GM21786 (cell line): ENCODE results near the gene RAB3GAP2.
"Not testable (repeated sequence)": the region's sequence is repeated elsewhere in the genome, so short reads cannot be mapped to it uniquely, and the experiment has no call there.

Experiments used
- ATAC-seq: cut with Tn5 transposase; IDR thresholded peaks from one replicate; pipeline ENCODE4 v1.9.1; 2021; ENCODE audit not compliant: unreplicated experiment

Gene RAB3GAP2, protein sequence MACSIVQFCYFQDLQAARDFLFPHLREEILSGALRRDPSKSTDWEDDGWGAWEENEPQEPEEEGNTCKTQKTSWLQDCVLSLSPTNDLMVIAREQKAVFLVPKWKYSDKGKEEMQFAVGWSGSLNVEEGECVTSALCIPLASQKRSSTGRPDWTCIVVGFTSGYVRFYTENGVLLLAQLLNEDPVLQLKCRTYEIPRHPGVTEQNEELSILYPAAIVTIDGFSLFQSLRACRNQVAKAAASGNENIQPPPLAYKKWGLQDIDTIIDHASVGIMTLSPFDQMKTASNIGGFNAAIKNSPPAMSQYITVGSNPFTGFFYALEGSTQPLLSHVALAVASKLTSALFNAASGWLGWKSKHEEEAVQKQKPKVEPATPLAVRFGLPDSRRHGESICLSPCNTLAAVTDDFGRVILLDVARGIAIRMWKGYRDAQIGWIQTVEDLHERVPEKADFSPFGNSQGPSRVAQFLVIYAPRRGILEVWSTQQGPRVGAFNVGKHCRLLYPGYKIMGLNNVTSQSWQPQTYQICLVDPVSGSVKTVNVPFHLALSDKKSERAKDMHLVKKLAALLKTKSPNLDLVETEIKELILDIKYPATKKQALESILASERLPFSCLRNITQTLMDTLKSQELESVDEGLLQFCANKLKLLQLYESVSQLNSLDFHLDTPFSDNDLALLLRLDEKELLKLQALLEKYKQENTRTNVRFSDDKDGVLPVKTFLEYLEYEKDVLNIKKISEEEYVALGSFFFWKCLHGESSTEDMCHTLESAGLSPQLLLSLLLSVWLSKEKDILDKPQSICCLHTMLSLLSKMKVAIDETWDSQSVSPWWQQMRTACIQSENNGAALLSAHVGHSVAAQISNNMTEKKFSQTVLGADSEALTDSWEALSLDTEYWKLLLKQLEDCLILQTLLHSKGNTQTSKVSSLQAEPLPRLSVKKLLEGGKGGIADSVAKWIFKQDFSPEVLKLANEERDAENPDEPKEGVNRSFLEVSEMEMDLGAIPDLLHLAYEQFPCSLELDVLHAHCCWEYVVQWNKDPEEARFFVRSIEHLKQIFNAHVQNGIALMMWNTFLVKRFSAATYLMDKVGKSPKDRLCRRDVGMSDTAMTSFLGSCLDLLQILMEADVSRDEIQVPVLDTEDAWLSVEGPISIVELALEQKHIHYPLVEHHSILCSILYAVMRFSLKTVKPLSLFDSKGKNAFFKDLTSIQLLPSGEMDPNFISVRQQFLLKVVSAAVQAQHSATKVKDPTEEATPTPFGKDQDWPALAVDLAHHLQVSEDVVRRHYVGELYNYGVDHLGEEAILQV (N-terminal part only)

DNA sequence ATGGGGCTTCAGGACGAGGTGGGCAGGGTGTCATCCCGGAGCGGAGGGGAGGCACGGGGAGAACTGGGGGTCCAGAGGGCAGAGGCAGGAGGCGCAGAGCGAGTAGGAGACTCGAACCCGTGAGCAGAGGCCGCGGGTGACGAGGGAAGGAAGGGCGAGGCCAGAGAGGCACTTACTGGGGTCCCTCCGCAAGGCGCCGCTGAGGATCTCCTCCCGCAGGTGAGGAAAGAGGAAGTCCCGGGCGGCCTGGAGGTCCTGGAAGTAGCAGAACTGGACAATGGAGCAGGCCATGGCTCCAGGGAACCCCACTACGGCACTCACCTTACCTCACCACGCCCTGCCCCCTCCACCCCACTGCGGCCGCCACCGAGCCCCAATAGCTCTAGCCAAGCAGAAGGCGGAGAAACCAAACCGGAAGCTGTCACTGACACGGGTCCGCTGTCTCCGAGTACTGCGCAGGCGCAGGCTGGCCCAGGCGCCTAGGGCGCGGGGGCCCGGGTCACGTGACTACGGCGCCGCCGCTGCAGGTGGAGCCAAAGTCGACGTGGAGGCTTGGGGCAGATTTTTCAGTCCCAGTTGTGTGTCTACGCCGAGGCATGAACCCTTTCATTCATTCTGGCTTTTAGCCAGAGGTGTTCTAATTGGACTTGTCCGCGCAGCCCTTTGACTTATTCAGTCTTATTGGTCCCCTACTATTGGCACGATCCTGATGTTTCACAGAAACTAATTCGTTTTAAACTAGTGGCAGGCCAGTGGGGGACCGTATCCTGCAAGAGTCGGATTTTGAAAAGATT, at the start of gene RAB3GAP2:
TSS of gene RAB3GAP2 (minus strand) at position 407 of the 794 bp plus-strand sequence. CDS start at position 291, 116 bp downstream.
- peak; percentile 93 for ATAC-seq

DNA sequence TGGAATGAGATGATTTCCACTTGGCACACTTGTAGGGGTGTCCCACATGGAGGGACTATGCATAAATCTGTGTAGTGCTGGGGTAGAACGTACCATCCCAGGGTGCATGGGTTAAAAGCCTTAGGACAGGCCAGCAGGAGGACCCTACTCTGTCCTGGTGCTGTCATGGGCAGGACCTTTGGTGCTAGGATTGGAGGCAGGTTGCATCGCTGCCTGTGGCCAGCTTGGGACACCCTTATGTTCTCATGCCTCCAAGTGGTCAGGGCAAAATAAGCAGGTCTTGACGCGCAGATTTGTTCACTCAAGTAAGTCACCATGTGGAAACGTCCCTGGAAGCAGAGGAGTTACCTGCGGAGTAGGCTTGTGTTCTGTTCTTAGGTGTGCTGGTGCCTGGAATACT, 49.5 kb upstream of the RAB3GAP2 start:
- no peak for ATAC-seq

DNA sequence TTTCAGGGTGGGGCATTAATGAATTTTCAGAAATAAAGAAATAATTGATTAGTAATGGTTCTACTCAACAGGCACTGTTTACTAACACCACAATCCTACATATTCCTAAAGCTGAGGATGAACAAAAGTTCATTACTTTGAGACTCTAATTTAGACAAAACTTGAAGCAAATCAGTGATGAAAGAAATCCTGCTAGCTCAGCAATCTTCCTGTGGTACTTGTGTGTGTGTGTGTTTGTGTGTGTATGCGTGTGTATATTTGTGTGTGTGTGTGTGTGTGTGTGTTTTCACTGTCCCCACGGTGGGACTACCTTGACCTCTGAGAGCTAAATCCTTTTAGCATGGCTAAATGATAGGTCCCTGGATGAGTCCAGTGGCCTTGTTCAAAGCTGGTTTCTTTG, 48.5 kb upstream of the RAB3GAP2 start:
- no peak for ATAC-seq

DNA sequence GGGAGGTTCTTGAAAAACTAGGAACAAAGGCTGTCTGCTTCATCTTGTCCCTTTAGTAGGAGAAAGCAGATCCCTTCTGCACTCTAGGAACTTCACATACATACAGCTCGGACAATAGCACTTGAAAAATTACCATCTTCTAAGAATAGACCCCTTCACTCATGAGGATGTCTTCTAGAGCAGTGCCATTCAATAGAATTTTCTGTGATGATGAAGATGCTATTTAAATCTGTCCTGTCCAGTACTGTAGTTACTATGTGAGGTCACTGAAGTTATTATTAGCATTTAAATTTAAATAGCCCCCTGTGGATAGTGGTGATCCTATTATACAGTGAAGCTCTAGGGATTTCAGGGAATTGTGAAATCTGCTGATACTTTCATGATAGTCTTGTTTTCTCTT, 46.4 kb upstream of the RAB3GAP2 start:
- no peak for ATAC-seq

DNA sequence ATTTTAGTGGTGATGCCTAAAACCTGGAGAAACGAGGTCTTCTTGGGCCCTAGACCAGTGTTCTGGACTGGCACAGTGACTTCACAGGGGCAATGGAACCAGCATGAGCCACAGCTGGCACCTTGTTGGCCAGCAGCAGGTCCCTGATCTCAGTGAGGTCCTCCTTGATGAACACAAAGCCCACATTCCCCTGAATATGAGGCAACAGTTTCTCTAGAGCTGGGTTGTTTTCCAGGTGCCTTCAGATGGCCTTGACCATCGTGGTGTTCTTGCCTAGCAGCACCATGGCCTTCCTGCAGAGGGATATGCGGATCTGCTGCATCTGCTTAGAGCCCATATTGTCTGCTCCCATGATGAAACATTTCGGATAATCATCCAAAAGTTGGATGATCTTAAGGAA, 44.9 kb upstream of the RAB3GAP2 start:
- ATAC-seq: no peak

DNA sequence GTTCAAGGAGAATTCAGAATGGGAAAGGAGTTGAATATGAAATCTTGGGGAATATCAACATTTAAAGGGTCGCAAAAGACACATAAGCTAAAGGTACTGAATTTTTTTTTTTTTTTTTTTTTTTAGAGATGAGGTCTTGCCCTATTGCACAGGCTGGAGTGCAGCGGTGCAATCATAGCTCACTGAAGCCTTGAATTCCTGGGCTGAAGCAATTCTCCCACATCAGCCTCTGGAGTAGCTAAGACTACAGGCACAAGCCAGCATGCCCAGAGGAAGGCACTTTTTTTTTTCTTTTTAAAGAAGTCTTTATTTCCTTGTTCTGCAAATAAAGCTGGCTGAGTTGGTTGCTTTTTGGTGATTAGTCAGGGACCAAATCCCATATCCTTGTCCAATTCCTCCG, 44.1 kb upstream of the RAB3GAP2 start:
- no peak for ATAC-seq

DNA sequence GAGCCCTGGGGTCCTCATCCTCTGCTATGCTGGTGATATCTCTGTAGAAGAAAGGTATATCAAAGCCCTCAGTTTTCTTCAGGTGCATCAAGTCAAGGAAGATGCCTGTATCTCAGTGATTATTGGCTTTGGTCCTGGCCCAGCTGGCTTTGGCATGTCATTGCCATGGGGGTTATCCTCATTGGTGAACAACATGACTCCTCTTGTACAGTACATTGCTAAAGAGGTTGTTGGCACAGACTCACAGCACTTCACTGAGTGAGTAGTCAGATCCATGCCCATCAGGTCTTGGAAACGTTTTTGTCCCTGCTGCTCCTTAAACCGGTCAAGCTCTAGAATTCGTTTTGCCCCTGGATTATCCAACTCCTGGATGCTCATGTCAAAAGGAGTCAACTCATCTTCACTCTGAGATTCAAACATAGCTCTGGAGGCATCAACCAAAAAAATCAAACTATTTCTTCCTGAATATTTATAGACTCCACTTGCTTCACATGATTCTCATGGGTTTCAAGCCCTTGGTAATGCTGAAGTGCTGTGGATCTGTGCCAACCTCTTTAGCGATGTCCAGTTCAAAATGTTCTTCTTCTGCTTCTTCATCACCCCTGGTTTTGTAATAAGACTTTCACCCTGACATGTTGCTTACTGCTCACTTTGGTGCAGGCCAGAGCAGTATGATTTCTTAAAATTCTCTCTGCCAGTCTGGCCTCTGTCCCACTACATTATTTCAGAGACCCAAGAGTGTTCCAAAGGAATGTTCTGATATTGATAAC, 43.0 kb upstream of the RAB3GAP2 start:
- no peak for ATAC-seq

DNA sequence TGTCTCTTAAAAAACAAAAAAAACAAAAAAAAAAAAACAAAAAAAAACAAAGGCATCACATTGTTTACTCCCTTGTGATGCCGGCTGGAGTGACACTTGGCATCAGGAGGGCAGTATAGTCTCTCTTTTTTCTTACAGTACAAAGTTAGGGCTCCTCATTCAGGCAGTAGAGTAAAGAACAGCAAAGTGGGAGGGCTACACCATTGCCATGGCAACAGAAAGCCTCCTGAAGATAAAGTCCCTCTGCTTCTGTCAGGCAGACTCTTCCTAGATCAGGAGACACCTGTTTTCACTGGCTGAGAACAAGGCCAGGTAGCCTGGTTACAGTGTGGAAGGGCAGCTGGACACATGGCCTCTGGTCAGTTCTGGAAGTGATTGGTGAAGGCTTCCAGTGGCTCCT, 41.3 kb upstream of the RAB3GAP2 start:
- no peak for ATAC-seq

DNA sequence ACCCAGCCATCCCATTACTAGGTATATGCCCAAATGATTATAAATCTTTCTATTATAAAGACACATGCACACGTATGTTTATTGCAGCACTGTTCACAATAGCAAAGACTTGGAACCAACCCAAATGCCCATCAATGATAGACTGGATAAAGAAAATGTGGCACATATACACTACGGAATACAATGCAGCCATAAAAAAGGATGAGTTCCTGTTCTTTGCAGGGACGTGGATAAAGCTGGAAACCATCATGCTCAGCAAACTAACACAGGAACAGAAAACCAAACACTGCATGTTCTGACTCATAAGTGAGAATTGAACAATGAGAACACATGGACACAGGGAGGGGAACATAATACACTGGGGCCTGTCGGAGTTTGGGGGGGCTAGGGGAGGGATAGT, 37.9 kb upstream of the RAB3GAP2 start:
- not testable (repeated sequence) for ATAC-seq

DNA sequence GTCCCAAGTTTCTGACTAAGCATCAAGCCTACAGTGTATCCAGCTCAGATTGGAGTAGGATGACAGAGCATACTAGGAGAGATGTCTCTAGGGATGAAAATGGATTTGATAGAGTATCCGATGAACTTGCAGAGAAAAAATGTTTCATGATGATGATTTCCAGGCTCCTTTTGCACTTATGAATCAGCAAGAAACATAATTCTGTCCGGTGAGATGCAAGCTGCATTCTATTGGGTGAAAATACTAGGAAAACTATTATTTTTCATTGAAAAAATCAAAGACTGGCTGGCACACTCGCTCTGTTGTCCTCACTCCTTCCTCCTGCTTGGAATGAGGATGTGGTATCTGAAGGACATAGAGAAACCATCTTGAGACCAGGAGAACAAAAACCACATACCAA, 35.4 kb upstream of the RAB3GAP2 start:
- ATAC-seq: no peak

DNA sequence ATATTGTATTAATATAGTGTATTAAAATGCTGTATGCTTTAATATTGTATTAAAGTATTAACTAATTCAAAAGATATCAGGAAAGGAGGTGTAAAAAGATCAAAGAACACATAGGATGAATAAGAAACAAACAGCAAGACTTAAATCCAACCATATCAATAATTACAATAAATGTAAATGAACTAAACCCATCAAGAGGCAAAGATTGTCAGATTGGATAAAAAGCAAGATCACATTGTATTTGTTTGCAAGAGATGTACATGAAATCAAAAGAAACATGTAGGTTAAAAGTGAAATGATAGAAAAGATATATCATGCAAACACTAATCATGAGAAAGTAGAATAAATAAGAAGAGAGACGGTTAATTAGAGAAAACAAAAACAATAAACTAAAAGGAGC, 34.1 kb upstream of the RAB3GAP2 start:
- ATAC-seq: no peak

DNA sequence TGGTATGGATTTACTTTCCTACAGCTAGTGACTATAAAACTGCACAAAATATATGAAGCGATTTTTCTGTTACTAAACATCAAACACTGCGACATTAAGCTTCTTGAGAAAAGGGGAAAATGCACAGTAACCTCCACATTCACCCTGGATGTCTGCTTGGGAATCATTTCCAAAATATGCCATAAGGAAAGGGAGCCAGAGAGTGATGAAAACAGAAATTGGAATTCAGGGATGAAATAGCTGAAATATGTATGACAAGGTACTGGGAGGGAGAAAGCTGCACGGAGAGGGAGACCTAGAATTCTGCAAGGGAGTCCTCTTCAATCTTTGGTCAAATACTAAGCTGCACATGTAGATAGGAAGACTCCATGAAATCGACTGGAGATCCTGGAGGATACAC, 31.6 kb upstream of the RAB3GAP2 start:
- ATAC-seq: no peak

DNA sequence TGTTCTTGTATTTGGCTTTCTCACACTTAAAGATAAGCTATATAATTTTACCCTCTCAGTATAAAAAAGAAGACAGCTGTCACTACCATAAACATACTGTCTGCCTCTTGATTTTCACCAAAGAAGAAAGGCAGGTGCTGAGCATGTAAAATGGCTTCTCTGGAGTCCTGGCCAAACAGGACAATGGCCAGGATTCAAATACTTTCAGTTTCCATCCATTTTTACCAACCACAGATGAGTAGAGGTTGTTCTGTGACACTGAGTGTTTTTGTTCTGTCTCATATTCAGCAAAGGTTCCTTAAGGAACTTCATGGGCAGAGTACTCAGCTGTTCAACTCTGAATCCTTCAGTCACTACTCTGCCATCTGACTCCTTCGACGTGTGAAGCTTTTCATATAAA, 29.4 kb upstream of the RAB3GAP2 start:
- ATAC-seq: no peak

DNA sequence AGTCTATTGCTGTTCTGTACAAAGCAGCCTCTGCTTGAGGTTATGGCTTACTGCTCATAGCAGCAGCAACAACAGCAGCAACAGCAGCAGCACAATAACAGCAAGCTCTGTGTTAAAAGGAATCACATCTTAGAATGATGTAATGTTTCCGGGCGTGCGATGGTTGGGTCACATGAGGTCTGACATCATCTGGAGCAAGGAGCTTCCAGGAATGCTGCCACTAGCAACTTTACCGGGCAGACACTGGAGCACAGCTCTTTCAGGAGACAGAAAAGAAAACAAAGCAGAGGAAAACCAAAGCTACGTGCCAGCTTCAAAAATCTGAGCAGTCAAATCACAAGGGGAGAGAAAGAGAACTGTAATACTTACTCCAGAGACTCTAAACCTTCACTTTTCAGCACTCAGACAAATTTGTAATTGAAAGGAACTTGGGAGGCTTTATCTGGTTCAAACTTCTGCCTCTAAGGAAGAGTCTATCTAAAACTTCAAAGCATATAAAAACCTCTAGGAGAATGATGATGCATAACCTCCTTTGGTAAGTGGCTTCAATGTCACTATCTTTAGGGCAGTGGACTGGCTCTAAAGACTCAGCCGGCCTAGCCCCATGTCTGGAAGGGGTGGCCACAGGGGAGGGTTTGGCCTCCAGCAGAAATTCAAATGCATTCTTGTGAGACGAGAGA, 28.3 kb upstream of the RAB3GAP2 start:
- no peak for ATAC-seq

DNA sequence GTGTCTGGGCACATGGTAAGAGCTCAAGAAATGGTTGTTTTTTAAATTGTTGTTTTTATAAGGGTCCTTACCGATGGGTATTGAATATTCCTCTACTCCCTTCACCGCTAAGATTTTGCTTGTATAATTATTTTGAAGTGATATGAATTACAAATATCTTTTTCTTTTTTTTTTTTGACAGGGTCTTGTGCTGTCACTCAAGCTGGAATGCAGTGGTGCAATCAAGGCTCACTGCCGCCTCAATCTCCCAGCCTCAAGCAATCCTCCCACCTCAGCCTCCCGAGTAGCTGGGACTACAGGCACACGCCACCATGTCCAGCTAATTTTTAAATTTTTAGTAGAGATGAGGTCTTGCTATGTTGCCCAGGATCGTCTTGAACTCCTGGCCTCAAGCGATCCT, 27.1 kb upstream of the RAB3GAP2 start:
- ATAC-seq: no peak

DNA sequence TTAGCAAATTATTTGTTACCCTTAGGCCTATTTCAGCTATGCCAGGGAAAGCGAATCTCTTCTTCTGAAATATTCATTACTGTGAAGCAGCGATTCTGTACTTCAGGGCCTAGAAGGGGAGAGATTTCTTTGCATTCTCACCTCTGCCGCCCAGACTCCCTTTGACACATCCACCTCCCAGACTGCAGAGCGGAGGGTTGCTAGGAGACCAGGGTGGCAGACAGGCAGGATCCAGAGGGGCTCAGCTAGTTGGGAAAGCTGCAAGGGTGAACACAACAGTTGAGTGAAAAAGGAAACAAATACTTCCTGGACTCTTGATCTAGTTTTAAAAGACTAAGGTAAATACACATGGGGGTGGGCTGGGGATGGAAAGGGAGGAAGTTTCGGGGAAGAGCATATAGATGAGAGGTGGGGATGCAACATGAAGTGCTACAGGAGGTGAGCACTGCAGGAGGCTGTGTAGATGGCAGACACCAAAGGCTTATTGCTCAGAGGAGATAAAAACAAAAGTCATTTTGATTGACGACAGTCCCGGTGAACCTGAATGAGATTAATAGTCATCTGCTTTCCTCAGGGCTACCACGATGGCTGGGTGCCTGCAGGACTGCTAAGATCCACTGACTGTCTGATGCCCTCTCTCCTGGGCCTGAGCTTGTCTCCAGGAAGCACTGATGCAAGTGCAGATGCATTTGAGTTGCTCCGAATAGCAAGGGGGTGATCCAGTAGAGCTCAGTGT, 26.4 kb upstream of the RAB3GAP2 start:
- ATAC-seq: no peak

DNA sequence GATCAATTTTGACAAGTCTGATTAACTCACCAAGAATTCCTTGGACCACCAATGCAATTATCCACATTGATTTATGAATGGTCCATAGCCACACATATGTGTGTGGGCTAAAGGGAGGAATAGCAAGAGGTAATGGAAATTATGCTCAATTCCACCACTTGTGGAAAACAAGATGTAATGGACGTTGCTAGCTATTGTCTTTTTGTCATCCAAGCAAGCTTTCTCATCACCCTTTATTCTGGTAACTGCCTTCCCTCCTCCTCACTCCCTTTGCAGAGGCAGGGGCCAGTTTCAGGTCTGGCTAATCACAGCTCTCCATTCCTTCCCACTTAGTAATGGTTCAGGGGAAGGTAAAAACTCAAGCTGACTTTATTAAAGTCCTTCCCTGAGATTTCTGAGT, 24.7 kb upstream of the RAB3GAP2 start:
- ATAC-seq: no peak

DNA sequence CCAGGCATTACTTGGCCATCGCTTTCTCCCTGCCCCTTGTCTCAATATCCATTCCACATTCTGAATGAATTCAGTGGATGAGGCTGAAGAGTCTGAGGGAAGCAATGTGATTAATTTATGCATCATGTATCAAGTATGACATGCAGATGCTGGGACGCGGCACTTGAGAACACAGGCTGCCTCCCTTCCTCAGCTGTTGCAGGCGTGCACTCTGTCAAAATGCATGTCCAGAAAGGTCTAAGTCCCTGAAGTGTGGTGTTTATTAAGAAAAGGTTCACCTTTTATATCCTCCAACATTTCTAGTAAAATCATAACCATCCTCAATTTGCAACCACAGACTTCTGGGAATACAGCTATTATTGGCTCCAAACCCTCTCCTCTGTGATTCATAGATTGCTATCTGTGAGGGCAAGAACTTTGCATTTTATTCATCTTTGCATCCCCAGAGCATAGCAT, 22.6 kb upstream of the RAB3GAP2 start:
- no peak for ATAC-seq
